ENCODE results near the gene TCHP.

GRCh38 chr12:109943811-109944210 is 43.7 kb downstream of the TCHP start:
- TF ChIP-seq, protein P1, sequence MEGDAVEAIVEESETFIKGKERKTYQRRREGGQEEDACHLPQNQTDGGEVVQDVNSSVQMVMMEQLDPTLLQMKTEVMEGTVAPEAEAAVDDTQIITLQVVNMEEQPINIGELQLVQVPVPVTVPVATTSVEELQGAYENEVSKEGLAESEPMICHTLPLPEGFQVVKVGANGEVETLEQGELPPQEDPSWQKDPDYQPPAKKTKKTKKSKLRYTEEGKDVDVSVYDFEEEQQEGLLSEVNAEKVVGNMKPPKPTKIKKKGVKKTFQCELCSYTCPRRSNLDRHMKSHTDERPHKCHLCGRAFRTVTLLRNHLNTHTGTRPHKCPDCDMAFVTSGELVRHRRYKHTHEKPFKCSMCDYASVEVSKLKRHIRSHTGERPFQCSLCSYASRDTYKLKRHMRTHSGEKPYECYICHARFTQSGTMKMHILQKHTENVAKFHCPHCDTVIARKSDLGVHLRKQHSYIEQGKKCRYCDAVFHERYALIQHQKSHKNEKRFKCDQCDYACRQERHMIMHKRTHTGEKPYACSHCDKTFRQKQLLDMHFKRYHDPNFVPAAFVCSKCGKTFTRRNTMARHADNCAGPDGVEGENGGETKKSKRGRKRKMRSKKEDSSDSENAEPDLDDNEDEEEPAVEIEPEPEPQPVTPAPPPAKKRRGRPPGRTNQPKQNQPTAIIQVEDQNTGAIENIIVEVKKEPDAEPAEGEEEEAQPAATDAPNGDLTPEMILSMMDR (IDR thresholded peaks at IDR 0.05; ENCODE audit: borderline replicate concordance, extremely low read depth, low read length, poor library complexity, severe bottlenecking), result no peak
- TF ChIP-seq EZH2 (IDR thresholded peaks at IDR 0.05; ENCODE audit: borderline replicate concordance, low read depth, low read length, severe bottlenecking), result no peak
